NCI-H2227 (cell line): ENCODE measurements around the gene ZNF624.

Source experiments
- DNase-seq: peaks from one replicate; lab custom pipeline; 2025; ENCODE audit not compliant: unreplicated experiment; lab: John Stamatoyannopoulos, UW

The ZNF624 gene

DNA sequence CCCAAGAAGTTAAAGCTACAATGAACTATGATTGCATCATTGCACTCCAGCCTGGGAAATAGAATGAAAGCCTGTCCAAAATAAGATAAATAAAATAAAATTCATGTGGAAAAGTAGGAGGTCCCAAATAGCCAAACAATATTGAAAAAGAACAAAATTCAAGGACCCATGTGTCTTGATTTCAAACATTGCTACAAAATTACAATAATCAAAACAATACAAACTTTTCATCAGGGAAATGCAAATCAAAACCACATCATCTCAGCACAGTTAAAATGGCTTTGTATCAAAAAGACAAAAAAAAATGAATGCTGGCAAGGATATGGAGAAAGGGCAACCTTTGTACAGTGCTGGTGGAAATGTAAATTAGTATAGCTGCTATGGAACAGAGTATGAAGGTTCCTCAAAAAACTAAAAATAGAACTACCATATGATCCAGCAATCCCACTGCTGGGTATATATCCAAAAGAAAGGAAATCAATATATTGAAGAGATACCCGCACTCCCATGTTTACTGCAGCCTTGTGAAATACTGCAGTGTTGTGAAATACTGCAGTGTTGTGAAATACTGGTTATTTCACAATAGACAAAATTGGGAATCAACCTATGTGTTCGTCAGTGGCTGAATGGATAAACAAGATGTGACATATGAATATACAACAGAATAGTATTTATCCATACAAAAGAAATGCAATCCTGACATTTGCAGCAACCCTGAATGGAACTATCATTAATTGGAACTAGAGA, 60.1 kb downstream of the ZNF624 start:
- no peak for DNase-seq

DNA sequence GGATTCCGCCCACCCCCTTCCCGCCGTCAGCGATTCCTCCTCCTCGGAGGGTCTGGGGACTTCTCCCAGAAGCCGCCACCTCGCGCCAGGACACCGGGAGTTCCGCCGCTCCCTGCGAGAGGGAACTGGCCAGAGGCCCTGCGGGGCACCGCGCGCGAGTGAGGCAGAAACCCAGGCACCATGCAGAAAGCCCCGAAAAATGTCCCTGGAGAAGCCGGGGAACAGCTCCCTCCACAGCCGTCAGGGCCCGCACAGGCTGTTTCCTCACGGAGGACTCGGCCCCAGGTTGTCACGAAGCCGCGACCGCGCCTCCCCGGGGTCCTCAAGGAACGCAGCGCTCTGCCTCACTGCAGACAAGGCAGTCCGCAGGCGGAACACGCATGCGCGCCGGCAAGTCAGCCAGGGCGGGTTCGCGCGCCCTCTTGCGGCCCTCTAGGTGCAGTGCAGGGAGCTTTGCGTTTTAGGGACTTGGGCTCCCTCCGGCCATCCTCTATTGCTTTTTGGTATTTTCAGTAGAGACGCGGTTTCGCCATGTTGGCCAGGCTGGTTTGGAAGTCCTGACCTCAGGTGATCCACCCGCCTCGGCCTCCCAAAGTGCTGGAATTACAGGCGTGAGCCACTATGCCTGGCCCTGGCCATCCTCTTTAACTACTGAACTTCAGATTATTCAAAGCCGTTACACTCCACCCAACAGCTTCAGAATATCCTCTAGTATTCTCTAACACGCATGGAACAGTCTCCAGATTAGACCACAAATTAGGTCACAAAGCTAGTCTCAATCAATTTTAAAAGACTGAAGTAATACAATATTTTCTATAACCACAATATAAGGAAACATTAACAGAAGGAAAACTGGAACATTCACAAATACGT, 64.3 kb downstream of the ZNF624 start:
- peak; percentile 92 for DNase-seq

- no peak for DNase-seq
These were observed 67.9 kb downstream of the ZNF624 start for GRCh38 chr17:16585796-16586195.

DNA sequence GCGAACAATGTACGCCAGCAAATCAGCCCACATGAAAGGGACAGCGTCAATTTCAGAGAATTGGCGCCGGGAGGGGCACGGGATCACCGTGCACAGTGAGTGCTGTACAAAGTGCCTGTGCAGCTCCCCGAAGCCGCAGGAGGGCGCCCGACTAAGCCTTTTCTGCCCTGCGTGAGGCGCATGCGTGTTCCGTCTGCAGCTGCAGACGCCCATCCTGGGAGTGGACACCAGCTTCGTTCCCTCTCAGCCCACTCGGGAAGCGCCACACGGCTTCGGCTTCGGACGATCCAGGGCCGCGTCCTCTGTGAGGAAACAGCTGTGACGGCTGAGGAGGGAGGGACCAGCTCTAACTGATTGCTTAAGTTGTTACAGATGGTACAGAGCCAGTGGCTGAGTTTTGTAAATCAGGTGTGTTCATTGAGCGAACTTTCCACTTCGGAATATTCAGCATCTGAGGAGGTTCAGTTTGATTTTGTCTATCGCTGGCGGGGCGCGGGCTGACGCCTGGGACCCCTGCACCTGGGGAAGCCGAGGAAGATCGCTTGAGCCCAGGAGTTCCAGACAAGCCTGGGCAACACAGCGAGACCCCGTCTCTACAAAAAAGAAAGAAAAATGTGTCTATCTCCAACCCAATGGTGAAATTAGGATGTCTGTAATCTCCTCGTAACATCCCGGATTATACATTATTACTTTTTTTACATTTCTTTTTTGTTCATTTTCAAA, 69.2 kb downstream of the ZNF624 start:
- DNase-seq, result peak; percentile 92

- no peak for DNase-seq
These were observed 69.9 kb downstream of the ZNF624 start for GRCh38 chr17:16583781-16584180.

GRCh38 chr17:16573466-16573865, 80.2 kb downstream of the ZNF624 start:
- DNase-seq, result no peak
